MCF 10A (cell line): ENCODE measurements around the gene TNRC18. TPM values are rescaled to one million over a fixed set of nuclear protein-coding genes. Genes with fewer than 3 reads are reported as not detected.
"Not testable (repeated sequence)": the region's sequence is repeated elsewhere in the genome, so short reads cannot be mapped to it uniquely, and the experiment has no call there.

Experiments used
- BruUV-seq: library from RNA; stranded (reverse); fragments of 400-500 nt; replicated peaks from 2 replicates; lab custom pipeline; 2021; lab: Mats Ljungman, UMichigan
- CTCF ChIA-PET: fragments of 300-600 bp; sonication (Branson Sonifier 250); formaldehyde crosslinking; extraction: SDS; loops from one replicate; lab custom pipeline; 2021; ENCODE audit warnings: antibody characterized with exemption, inconsistent platforms; lab: Yijun Ruan, JAX
- POLR2A ChIA-PET: fragments of 300-600, 350-650 bp; sonication (Branson Sonifier 250); formaldehyde crosslinking; extraction: SDS; loops from one replicate; lab custom pipeline; 2020; ENCODE audit warnings: antibody characterized with exemption, inconsistent platforms; lab: Yijun Ruan, JAX
- DNase-seq: peaks from one replicate; pipeline ENCODE4 v3.0.0-alpha.2; 2018; ENCODE audit not compliant: unreplicated experiment
- H3K27ac Mint-ChIP-seq: one replicate; pipeline ENCODE4 v1.8.0; 2022; ENCODE audit warnings: mild to moderate bottlenecking, low read depth, mixed read lengths; ENCODE audit not compliant: unreplicated experiment
- H3K27me3 Mint-ChIP-seq: one replicate; pipeline ENCODE4 v1.8.0; 2022; ENCODE audit warnings: mixed read lengths; ENCODE audit not compliant: insufficient read depth, unreplicated experiment
- H3K36me3 Mint-ChIP-seq: one replicate; pipeline ENCODE4 v1.8.0; 2022; ENCODE audit warnings: mild to moderate bottlenecking, moderate library complexity, mixed read lengths; ENCODE audit not compliant: insufficient read depth, unreplicated experiment
- H3K4me1 Mint-ChIP-seq: one replicate; pipeline ENCODE4 v1.8.0; 2022; ENCODE audit warnings: mixed read lengths; ENCODE audit not compliant: insufficient read depth, unreplicated experiment
- H3K4me3 Mint-ChIP-seq: one replicate; pipeline ENCODE4 v1.8.0; 2022; ENCODE audit warnings: mild to moderate bottlenecking, moderate library complexity, mixed read lengths; ENCODE audit not compliant: unreplicated experiment
- H3K9me3 Mint-ChIP-seq: one replicate; pipeline ENCODE4 v1.8.0; 2022; ENCODE audit warnings: mixed read lengths; ENCODE audit not compliant: unreplicated experiment
- intact Hi-C: fragments of 100-400 bp; cut with micrococcal nuclease; formaldehyde crosslinking; loops from 2 replicates; pipeline ENCODE4 v1.14.1; 2022
- total RNA-seq: library from RNA; stranded (reverse); gene quantifications from 2 replicates; pipeline ENCODE4 v1.2.3, GENCODE V29; 2022
- TF ChIP-seq, protein P1 (sequence below): fragments of 200-600 bp; IDR thresholded peaks from one replicate; pipeline ENCODE4 v1.8.0; 2022; ENCODE audit warnings: antibody characterized with exemption, mild to moderate bottlenecking; ENCODE audit not compliant: unreplicated experiment

The TNRC18 gene
- total RNA-seq, 1 experiment from 2014 or later, result 132 TPM

DNA sequence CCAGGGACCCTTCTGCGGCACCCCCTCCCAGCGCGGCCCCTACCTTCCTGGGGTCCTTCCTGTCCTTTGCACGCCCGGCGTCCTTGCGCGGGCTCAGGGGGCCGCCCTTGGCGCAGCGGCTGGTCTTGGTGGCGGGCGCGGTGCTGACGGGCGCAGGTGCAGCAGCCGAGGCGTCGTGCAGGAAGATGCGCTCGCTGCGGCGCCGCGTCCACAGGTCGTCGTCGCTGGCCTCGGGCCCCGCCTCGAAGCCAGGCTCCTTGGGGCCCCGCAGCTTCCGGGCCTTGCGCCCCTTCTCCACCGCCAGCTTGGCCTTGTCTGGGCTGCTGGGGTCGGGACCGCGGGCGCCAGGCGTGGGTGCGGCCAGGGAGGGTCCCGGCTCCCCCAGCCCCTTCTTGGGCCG is 91.1 kb downstream of the TNRC18 start:
- DNase-seq, result no peak
- Mint-ChIP-seq H3K27ac (no peak overlapping the region), H3K36me3 (peaks cover 81% of the 10 kb centered on the region), H3K4me1 (no peaks in the 10 kb centered on the region), H3K27me3 (no peaks in the 10 kb centered on the region), H3K9me3 (no peaks in the 10 kb centered on the region), H3K4me3 (no peak overlapping the region)
- intact Hi-C loops, result no loop called here
- CTCF ChIA-PET, result no interaction called here
- no TSS peak for BruUV-seq
- TF ChIP-seq, protein P1, sequence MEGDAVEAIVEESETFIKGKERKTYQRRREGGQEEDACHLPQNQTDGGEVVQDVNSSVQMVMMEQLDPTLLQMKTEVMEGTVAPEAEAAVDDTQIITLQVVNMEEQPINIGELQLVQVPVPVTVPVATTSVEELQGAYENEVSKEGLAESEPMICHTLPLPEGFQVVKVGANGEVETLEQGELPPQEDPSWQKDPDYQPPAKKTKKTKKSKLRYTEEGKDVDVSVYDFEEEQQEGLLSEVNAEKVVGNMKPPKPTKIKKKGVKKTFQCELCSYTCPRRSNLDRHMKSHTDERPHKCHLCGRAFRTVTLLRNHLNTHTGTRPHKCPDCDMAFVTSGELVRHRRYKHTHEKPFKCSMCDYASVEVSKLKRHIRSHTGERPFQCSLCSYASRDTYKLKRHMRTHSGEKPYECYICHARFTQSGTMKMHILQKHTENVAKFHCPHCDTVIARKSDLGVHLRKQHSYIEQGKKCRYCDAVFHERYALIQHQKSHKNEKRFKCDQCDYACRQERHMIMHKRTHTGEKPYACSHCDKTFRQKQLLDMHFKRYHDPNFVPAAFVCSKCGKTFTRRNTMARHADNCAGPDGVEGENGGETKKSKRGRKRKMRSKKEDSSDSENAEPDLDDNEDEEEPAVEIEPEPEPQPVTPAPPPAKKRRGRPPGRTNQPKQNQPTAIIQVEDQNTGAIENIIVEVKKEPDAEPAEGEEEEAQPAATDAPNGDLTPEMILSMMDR, result no peak
- POLR2A ChIA-PET, result no interaction called here

DNA sequence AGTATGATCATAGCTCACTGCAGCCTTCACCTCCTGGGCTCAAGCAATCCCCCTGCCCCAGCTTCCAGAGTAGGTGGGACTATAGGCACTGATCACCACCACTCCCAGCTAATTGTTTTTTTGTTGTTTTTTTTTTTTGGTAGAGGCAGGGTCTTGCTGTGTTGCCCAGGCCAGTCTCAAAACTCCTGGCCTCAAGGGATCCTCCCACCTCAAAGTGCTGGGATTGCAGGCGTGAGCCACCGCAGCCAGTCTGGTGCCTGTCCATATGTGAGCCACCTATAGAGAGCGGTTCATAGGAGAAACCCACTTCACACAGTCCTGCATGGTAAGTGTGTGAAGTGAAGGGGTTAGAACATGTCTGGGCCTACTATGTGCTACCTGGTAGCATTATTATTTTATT is 93.3 kb downstream of the TNRC18 start:
- Mint-ChIP-seq H3K36me3 (peaks cover 81% of the 10 kb centered on the region), H3K4me1 (no peaks in the 10 kb centered on the region), H3K9me3 (no peaks in the 10 kb centered on the region), H3K27me3 (no peaks in the 10 kb centered on the region), H3K27ac (no peak overlapping the region), H3K4me3 (no peak overlapping the region)
- DNase-seq, result no peak
- TF ChIP-seq, protein P1, result no peak
- intact Hi-C loops, result no loop called here
- ChIA-PET CTCF (interaction anchor here (1.7 kb wide), 1 partner anchor 36 kb away, joined by 4 read pairs; no protein-coding TSS in a partner anchor), POLR2A (interaction anchor here (1.1 kb wide), 1 partner anchor 67 kb away, joined by 3 read pairs; no protein-coding TSS in a partner anchor)
- no TSS peak for BruUV-seq

DNA sequence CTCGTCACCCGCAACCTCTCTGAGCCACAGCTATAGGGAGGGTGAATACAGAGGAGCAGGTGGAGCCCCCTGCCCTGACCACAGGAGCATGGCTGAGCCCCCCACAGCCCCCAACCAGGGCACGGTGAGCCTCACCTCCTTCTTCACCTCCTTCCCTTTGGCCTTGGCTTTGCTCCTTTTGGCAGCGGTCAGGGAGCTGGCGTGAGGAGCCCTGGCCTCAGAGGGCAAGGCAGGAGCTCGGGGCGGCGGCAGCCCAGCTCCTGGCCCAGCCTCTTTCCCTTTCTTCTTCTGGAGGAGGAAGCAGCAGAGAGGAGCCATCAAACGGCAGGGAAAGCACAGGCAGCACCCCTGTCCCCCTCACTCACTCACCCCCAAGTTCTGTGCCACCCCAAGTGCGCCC is 98.7 kb downstream of the TNRC18 start:
- no TSS peak for BruUV-seq
- intact Hi-C loops, result no loop called here

DNA sequence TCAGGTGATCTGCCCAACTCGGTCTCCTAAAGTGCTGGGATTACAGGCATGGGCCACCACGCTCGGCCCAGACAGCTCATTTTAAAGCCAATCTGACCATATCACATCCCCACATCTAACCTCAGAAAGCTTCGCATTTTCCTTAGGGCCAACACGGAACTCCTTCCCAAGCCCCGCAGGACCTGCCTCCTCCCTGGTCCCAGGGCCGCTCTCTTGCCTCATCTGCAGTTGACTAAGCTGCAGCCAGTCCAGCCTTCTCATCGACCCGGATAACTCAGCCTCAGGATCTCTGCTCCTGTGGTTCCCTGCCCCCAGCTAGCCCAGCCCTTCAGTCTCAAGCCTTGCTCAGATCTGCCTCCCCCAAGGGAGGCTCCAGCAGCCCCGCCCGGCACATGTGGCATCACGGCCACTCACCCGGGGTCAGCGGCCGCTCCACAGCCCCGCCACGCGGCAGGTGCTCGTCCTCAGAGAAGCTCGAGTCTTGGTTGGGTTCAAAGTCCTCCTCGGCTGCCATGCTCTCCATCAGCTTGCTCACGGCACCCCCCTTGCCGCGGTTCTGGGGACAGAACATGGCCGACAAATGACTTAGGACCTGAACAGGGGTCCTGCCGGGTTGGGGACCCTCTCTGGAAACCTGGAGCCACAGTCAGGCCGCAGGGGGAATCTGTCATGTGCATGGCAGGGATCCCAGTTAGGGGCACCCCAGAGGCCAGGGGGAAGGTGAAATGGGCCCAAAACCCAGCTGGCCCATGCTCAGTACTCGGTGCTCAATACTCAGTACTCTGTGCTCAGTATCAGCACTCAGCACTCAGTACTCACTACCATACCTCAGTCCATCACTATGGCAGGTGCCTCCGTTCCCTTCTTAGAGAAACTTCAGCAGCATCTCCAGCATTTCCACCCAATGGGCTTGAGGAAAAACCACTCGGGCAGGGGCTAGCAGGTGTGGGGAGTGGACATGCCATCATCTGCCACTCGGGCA is 99.5 kb downstream of the TNRC18 start:
- H3K27ac Mint-ChIP-seq, H3K4me1 Mint-ChIP-seq, H3K4me3 Mint-ChIP-seq, H3K9me3 Mint-ChIP-seq, intact Hi-C loops, CTCF ChIA-PET, POLR2A ChIA-PET, BruUV-seq, H3K27me3 Mint-ChIP-seq, DNase-seq: not testable (repeated sequence)
- peaks cover 98% of the 10 kb centered on the region for H3K36me3 Mint-ChIP-seq

More for the DNA sequence above, 98.7 kb downstream of the TNRC18 start:
- ChIA-PET POLR2A (no interaction called here), CTCF (interaction anchor here (0.6 kb wide), 1 partner anchor 161 kb away, joined by 4 read pairs; no protein-coding TSS in a partner anchor)
- Mint-ChIP-seq H3K4me1 (no peaks in the 10 kb centered on the region), H3K36me3 (peaks cover 98% of the 10 kb centered on the region), H3K4me3 (no peak overlapping the region), H3K27ac (no peak overlapping the region), H3K27me3 (no peaks in the 10 kb centered on the region), H3K9me3 (no peaks in the 10 kb centered on the region)
- DNase-seq, result no peak
- TF ChIP-seq, protein P1, result no peak
